ENCODE measurements around the gene CD300A. TPM values are rescaled to one million over a fixed set of nuclear protein-coding genes. Genes with fewer than 3 reads are reported as not detected.

Gene CD300A
- total RNA-seq, 4 donors from 2014 or later: 1.4 to 2.5 TPM; not detected in 2

- no peak for TF ChIP-seq CTCF (IDR thresholded peaks at IDR 0.05 in 4 of 5, conservative IDR thresholded peaks at IDR 0.05 in 1 of 5)
- TF ChIP-seq POLR2A (IDR thresholded peaks at IDR 0.05): no peak
- H3K9me3 ChIP-seq: no peaks in the 10 kb centered on the region
- no peak overlapping the region for H3K4me3 ChIP-seq
- peak in 1 of 2 donors; percentile 31 for DNase-seq
- ATAC-seq: peak; percentile 17 to 34
- no peaks in the 10 kb centered on the region for H3K4me1 ChIP-seq
- H3K27me3 ChIP-seq: no peaks in the 10 kb centered on the region
- intact Hi-C loops (cut with DNase I; ENCODE audit: low total_unique reads) (no loop called here), in situ Hi-C loops (cut with MboI; ENCODE audit: low sequenced_read_pairs in 4 of 4) (no loop called here)
- no peak overlapping the region for H3K27ac ChIP-seq
- no peaks in the 10 kb centered on the region for H3K36me3 ChIP-seq
Measured at GRCh38 chr17:74528491-74529199, 62.2 kb downstream of the CD300A start.

- in situ Hi-C loops (cut with MboI; ENCODE audit: low sequenced_read_pairs in 4 of 4): no loop called here
- no peaks in the 10 kb centered on the region for H3K36me3 ChIP-seq
- ATAC-seq (no peak), DNase-seq (no peak)
- no peaks in the 10 kb centered on the region for H3K27me3 ChIP-seq
- no peak for TF ChIP-seq POLR2A (IDR thresholded peaks at IDR 0.05)
- TF ChIP-seq CTCF (IDR thresholded peaks at IDR 0.05 in 4 of 5, conservative IDR thresholded peaks at IDR 0.05 in 1 of 5): no peak
- H3K4me1 ChIP-seq: no peaks in the 10 kb centered on the region
- no peak overlapping the region for H3K4me3 ChIP-seq
- intact Hi-C loops (cut with DNase I; ENCODE audit: low total_unique reads): no loop called here
- no peaks in the 10 kb centered on the region for H3K9me3 ChIP-seq
- no peak overlapping the region for H3K27ac ChIP-seq
Measured at GRCh38 chr17:74529243-74529642, 62.8 kb downstream of the CD300A start.

GRCh38 chr17:74530831-74531150 is 64.4 kb downstream of the CD300A start:
- Histone ChIP-seq H3K27ac (no peak overlapping the region), H3K4me1 (no peaks in the 10 kb centered on the region), H3K9me3 (peaks cover 0 to 3% (median 0%) of the 10 kb centered on the region in 3 donors), H3K27me3 (no peaks in the 10 kb centered on the region), H3K4me3 (no peak overlapping the region), H3K36me3 (no peaks in the 10 kb centered on the region)
- no peak for TF ChIP-seq POLR2A (IDR thresholded peaks at IDR 0.05)
- TF ChIP-seq CTCF (IDR thresholded peaks at IDR 0.05 in 4 of 5, conservative IDR thresholded peaks at IDR 0.05 in 1 of 5): no peak
- no peak for ATAC-seq
- no peak for DNase-seq
- in situ Hi-C loops (cut with MboI; ENCODE audit: low sequenced_read_pairs in 4 of 4) (no loop called here), intact Hi-C loops (cut with DNase I; ENCODE audit: low total_unique reads) (loop anchor here (5.0 kb wide), 2 partner anchors 38 to 63 kb away; partner anchors contain the start of gene CD300A)

GRCh38 chr17:74531231-74531761 is 64.9 kb downstream of the CD300A start, which contains the start of gene CD300LB:
Gene CD300LB (minus strand): TSS chr17:74531475. CDS start chr17:74531350, 125 bp downstream.
- H3K9me3 ChIP-seq: peaks cover 0 to 3% (median 0%) of the 10 kb centered on the region in 3 donors
- H3K27me3 ChIP-seq: no peaks in the 10 kb centered on the region
- DNase-seq: no peak
- H3K36me3 ChIP-seq: no peaks in the 10 kb centered on the region
- H3K27ac ChIP-seq: no peak within 1 kb of the TSS
- no peak for TF ChIP-seq CTCF (IDR thresholded peaks at IDR 0.05 in 4 of 5, conservative IDR thresholded peaks at IDR 0.05 in 1 of 5)
- TF ChIP-seq POLR2A (IDR thresholded peaks at IDR 0.05): no peak
- intact Hi-C loops (cut with DNase I; ENCODE audit: low total_unique reads) (loop anchor here (5.0 kb wide), 2 partner anchors 39 to 64 kb away; partner anchors contain the start of gene CD300A), in situ Hi-C loops (cut with MboI; ENCODE audit: low sequenced_read_pairs in 4 of 4) (no loop called here)
- no peaks in the 10 kb centered on the region for H3K4me1 ChIP-seq
- no peak within 1 kb of the TSS for H3K4me3 ChIP-seq
- ATAC-seq: no peak
